Muscle of leg (tissue), 11 donors: ENCODE data around the gene SIN3A. TPM values are rescaled to one million over a fixed set of nuclear protein-coding genes. Genes with fewer than 3 reads are reported as not detected.

ENCODE experiments used
- DNase-seq: peaks from one replicate; pipeline ENCODE4 v3.0.0; 2013
- H3K27ac ChIP-seq: one replicate; pipeline ENCODE4 v1.5.1; 2013; ENCODE audit warnings: mild to moderate bottlenecking, low read length, control low read depth
- H3K27me3 ChIP-seq: one replicate; pipeline ENCODE4 v1.6.1; 2013; ENCODE audit warnings: low read length; ENCODE audit not compliant: control insufficient read depth, insufficient read depth
- H3K36me3 ChIP-seq: one replicate; pipeline ENCODE4 v1.6.1; 2013; ENCODE audit warnings: low read length; ENCODE audit not compliant: control insufficient read depth, insufficient read depth
- H3K4me1 ChIP-seq: one replicate; pipeline ENCODE4 v1.6.1; 2013; ENCODE audit warnings: low read length; ENCODE audit not compliant: control insufficient read depth, insufficient read depth
- H3K4me3 ChIP-seq: one replicate; pipeline ENCODE4 v1.5.1; 2013; ENCODE audit warnings: low read length, control low read depth
- H3K9me3 ChIP-seq: replicated peaks from 2 replicates; pipeline ENCODE4 v1.6.1; 2013; ENCODE audit warnings: low read depth, low read length; ENCODE audit not compliant: control insufficient read depth
- WGBS: methylation state at CpG from one replicate; pipeline ENCODE4 v1.1.5; 2013; ENCODE audit warnings: missing lambda C conversion rate; ENCODE audit not compliant: insufficient coverage; 5-methylcytosine and 5-hydroxymethylcytosine counted together
- polyA plus RNA-seq, 8 donors: library from polyadenylated mRNA; unstranded; fragments of 120-200 nt; gene quantifications; one replicate each; pipeline versions ENCODE4 v1.2.1 to v1.2.3, GENCODE V29; 2013; ENCODE audit warnings: inconsistent platforms in 1 of 8, low replicate concordance in 1 of 8; ENCODE audit not compliant: insufficient read length in 8 of 8, insufficient read depth in 1 of 8
- total RNA-seq: library from RNA; stranded (reverse); fragments of 120-200 nt; gene quantifications from one replicate; pipeline ENCODE4 v1.2.4, GENCODE V29; 2013

SIN3A gene
- total and polyA plus RNA-seq, 9 donors, result 21.8 to 36.6 (median 30.2) TPM

DNA sequence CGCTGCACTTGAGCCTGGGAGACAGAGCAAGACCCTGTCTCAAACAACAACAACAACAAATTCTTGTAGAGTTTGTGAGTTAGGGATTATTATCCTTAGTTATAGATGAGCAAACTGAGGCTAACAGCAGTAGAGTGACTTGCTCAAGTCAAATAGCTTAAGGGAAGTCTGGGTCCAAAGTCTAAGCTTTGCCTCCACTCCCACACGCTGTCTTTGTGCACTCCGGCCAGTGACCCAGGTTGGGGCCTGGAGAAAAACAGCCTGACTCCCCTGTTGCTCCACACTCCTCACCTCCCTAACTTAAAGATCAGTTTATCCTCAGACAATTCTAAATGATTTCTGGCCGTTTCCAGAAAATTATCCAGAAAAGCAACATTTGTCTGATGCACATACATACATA lies 9.2 kb upstream of the SIN3A start:
- peaks cover 9% of the 10 kb centered on the region for H3K36me3 ChIP-seq
- no peak overlapping the region for H3K4me3 ChIP-seq
- H3K27me3 ChIP-seq, result no peaks in the 10 kb centered on the region
- DNase-seq, result no peak
- H3K27ac ChIP-seq, result no peak overlapping the region
- 77% methylated on average over 3 of the region's 4 CpGs for WGBS
- H3K9me3 ChIP-seq, result no peaks in the 10 kb centered on the region
- H3K4me1 ChIP-seq, result peaks cover 3% of the 10 kb centered on the region

DNA sequence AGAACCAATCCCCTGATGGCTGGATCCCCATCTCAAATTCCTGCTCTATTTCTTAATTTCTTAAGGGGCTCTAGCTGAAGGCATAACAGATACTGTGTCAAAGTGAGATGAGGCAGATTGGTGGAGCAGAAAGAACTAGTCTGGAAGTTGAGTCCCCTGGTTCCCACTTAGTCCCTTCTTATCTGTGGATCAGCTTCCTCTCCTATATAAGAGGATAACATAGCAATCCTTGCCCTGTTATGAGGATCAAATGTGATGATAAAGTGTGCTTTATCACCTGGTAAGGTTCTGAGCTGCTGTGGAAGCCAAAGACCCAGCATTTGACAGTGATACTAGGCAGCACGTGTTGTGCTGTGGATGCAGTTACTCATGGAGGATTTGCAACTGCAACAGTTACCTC lies 8.1 kb upstream of the SIN3A start:
- peaks cover 3% of the 10 kb centered on the region for H3K4me1 ChIP-seq

DNA sequence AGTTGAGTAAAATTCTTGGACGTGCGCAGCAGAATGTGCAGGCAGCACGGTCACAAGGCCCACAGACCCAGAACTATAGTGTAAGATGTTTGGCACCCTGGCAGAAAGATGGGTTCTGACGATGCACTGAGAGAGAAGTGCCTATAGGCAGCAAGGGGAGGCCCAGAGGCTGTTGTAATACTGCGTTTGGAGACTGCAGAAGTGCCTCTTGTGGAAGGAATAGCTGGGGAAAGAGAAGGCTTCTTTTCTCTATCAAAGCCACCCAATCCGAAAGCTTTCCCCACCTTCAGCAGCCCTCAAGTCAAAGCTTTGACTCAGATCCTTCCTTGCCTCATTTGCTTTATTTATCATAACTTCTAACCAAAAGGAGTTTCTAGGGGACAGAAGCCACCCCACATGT lies 5.2 kb upstream of the SIN3A start:
- H3K27me3 ChIP-seq, result no peaks in the 10 kb centered on the region
- DNase-seq, result no peak
- H3K4me3 ChIP-seq, result no peak overlapping the region
- no peaks in the 10 kb centered on the region for H3K9me3 ChIP-seq
- no peak overlapping the region for H3K27ac ChIP-seq
- peaks cover 12% of the 10 kb centered on the region for H3K4me1 ChIP-seq
- H3K36me3 ChIP-seq, result no peaks in the 10 kb centered on the region
- 51% methylated on average over 3 of the region's 6 CpGs for WGBS

More for the DNA sequence above, 8.1 kb upstream of the SIN3A start:
- no peak for DNase-seq
- Histone ChIP-seq H3K27ac (no peak overlapping the region), H3K36me3 (peaks cover 2% of the 10 kb centered on the region), H3K9me3 (no peaks in the 10 kb centered on the region), H3K27me3 (no peaks in the 10 kb centered on the region), H3K4me3 (no peak overlapping the region)
- WGBS, result 60% methylated on average over 1 of the region's 1 CpG

DNA sequence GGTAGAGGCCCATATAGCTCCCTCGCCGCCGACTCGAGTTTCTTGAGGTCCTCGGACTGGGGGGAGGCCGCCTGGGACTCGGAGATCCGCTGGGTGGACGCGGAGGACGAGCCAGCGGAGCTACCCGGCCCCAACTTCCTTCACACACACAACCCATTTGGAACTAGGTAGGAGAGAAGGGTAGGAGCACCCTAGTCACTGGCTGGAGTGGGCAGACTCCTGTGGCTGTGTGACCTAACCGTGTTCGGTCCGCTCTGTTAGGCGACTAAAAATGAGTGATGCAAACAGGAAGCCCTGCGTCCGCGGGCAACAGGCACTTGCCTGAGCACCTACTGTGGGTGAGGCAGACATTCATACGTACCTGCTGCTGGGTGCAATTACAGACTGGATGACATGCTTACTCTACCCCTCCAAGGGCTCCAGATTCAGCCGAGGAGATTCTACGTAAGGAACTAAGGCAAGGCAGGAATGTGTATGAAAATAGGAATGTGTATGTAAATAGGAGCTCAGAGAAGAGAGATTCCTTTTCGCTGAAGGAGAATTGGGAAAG lies 4.6 kb upstream of the SIN3A start:
- Histone ChIP-seq H3K27ac (peak overlapping the region; percentile 95), H3K27me3 (no peaks in the 10 kb centered on the region), H3K4me1 (peaks cover 12% of the 10 kb centered on the region), H3K36me3 (no peaks in the 10 kb centered on the region), H3K9me3 (no peaks in the 10 kb centered on the region), H3K4me3 (peak overlapping the region; percentile 91)
- no peak for DNase-seq
- WGBS, result 2% methylated on average over 4 of the region's 24 CpGs

DNA sequence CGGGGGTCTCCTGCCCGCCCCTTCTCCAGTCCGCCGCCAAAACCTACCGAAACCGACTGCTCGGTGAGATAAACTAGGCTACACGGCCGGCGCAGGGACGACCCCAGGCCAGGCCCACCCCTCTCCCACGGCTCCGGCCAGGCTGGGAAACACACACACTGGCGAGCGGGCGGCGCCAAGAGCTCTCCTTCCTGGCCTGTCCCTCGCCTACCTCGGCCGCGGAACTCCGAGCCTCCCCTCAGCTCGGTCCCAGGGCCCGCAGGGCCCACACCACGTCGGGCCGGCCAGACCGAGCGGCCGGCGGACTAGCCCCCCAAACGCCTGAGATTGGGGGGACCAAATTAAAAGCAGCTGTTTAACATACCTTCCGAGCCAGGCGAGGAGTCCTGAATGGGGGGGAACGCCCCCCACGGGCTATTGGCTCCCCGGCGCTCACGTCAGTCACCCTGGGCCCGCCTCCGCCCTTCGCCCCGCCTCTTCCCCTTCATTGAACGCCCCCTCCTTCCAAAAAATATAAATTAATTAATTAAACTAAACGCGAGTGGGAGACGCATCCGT lies 4.0 kb upstream of the SIN3A start:
- peaks cover 12% of the 10 kb centered on the region for H3K4me1 ChIP-seq
- no peaks in the 10 kb centered on the region for H3K27me3 ChIP-seq
- under 1% methylated on average over 31 of the region's 48 CpGs for WGBS
- H3K4me3 ChIP-seq, result peak overlapping the region; percentile 91
- DNase-seq, result peak; percentile 95
- H3K9me3 ChIP-seq, result no peaks in the 10 kb centered on the region
- H3K27ac ChIP-seq, result peak overlapping the region; percentile 95
- no peaks in the 10 kb centered on the region for H3K36me3 ChIP-seq

DNA sequence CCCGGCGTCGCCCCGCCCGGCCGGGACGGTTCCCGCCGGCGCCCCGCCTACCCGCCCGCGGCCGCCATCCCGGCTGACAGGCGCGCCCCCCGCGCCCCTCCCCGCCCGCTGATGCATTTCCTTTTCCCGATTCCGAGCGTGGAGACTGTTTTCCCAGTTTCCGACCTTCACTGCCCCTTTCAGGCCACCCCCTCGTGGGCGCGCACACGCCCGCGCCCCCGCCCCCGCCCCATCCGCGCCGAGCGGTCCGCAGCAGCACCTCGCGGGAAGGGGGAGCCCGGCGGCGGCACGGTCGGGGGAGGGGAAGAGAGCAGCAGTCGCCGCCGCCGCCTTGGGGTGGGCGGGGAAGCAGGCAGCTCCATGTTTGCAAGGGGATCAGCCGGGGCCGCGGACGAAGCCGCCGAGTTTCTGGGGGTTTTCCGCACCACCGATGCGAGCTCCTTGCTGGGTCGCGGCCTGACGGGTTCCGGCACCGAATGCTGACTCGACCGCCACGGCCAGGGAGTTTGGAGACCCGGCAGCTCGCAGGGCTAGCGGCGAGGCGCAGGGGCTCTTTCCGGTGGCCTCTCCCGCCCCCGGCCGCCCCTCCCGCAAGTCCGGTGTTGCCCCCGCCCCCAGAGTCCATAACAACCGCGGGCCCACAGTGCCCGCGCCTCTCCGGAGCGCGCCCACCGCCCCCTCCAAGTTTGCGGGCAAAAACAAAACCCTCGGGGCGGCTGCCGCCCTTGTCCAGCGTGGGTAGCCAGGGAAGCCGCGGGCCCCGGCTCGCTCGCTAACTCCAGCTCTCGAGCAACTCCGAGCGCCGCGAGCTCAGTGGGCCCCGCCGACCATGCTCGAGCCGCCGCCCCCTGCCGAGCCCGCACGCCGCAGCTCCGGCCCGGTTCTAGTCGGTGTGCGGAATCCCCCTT lies 3.2 kb upstream of the SIN3A start:
- H3K9me3 ChIP-seq, result no peaks in the 10 kb centered on the region
- peak; percentile 93 for DNase-seq
- H3K27ac ChIP-seq, result peak overlapping the region; percentile 95
- H3K36me3 ChIP-seq, result no peaks in the 10 kb centered on the region
- peak overlapping the region; percentile 91 for H3K4me3 ChIP-seq
- peaks cover 12% of the 10 kb centered on the region for H3K4me1 ChIP-seq
- under 1% methylated on average over 95 of the region's 116 CpGs for WGBS
- H3K27me3 ChIP-seq, result no peaks in the 10 kb centered on the region

DNA sequence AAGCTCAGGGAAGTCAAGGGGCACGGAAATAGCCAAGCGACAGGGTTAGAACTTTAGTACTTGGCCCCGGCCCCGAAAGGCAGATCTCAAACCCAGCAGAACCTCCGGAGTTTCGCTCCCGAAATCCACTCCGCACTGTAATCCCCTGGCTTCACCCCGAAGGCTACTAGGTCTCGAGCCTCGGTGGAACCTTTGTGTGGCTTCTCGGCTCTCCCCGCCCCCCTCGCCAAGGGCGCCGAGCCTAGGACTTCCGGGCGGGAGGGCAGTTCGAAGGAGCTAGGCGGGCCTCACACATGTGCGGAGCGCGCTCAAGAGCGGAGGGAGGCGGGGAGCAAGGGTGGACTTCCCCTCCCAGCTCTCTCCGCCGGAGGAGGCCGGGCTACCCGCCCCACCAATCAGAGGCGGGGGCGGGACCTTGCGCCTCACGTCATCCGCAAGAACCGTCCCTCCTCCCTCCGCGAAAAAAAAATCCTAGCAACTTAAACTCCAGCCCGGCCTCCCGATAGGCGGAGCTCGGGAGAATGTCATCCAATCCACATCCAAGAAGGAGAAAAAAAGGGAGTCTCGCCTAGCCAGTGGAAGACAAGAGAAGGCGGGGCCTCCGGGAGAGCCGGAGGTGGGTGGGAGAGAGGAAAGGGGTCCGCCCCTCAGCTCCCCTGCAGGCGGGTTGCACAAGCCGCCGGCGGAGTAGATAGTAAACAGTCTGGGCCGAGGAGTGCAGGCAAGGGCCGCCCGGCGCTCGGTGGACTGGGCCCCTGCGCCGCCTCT lies 2.4 kb upstream of the SIN3A start:
- H3K4me1 ChIP-seq, result peaks cover 12% of the 10 kb centered on the region
- H3K27me3 ChIP-seq, result no peaks in the 10 kb centered on the region
- H3K9me3 ChIP-seq, result no peaks in the 10 kb centered on the region
- H3K27ac ChIP-seq, result peak overlapping the region; percentile 100
- WGBS, result under 1% methylated on average over 48 of the region's 57 CpGs
- DNase-seq, result peak; percentile 100
- H3K36me3 ChIP-seq, result no peaks in the 10 kb centered on the region
- H3K4me3 ChIP-seq, result peak overlapping the region; percentile 91

DNA sequence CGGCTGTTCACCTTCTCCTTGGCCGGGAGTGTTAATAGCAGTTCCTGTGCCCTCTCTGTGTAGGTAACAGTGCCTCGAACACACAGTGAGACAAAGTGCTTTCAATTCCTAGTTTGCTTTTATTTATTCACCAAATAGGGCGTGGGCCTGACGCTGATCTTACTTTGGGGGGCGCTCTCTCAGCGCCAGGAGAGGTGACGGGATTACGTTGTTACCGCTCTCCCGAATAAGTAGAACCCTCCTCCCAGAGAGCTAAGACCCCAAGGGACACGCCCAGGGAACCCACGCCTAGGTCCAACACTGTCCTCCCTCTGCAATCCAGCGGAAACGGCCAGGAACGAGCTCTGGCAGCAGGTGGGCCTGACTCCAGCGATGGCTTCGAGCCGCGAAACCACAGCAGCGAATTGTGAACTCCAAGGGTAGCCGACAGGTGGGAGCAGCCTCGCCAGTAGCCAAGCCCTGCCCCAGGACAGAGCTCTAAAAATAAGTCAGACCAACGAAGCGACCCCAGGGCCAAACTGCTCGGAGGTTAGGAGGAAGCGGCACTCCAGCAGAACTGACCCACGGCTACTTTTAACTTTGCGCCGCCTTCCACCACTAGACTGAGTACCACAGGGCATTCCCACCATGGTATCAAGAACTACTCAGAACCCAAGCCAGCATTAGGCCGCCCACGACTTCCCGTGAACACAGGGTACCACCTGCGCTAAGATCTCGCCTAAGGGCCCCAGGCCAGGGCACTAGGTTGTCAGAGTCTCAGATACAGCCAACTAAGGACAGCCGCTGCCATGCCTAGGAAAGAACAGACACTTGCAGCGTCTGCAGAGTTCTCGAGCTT lies 1.6 kb upstream of the SIN3A start:
- Histone ChIP-seq H3K9me3 (no peaks in the 10 kb centered on the region), H3K4me3 (peak overlapping the region; percentile 74), H3K36me3 (no peaks in the 10 kb centered on the region), H3K27ac (peak overlapping the region; percentile 100), H3K4me1 (peaks cover 12% of the 10 kb centered on the region), H3K27me3 (no peaks in the 10 kb centered on the region)
- peak; percentile 80 for DNase-seq
- WGBS, result under 1% methylated on average over 35 of the region's 38 CpGs

DNA sequence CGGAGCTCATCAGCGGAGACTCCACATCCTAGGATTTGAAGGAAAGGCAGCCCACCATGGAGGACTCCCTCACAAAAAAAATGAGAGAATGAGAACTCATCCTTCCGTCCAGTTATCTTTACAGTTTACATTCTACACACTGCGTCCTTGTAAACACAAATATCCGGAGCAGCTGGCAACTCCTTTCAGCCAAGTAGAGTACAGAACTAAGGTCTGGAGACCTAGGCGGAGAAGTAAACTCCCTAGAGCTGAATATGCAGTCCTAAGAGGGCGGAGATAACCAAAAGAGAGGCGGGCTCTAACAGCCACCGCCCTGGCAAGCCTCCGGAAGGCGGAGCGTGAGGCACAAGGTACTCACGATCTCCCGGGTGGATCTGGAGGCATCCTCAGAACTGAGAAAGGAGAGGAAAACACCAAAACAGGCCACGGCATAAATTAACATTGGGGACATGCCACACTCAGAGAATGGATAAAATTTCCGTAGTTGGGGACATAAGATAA lies 924 bp upstream of the SIN3A start:
- Histone ChIP-seq H3K9me3 (no peaks in the 10 kb centered on the region), H3K36me3 (peaks cover 3% of the 10 kb centered on the region), H3K4me3 (peak overlapping the region; percentile 74), H3K4me1 (peaks cover 12% of the 10 kb centered on the region), H3K27me3 (no peaks in the 10 kb centered on the region), H3K27ac (peak overlapping the region; percentile 100)
- DNase-seq, result peak; percentile 94
- 0% methylated on average over 11 of the region's 16 CpGs for WGBS
